GM12874 (cell line): Measurements from ENCODE around the gene OR4K5.

ENCODE experiments used
- CTCF ChIP-seq: IDR thresholded peaks from 2 replicates; pipeline ENCODE4 v1.5.1; 2011; ENCODE audit warnings: low read depth, mild to moderate bottlenecking, control low read depth, low read length, moderate library complexity; ENCODE audit not compliant: insufficient read depth

OR4K5 gene

GRCh38 chr14:19906665-19907064 lies 13.7 kb upstream of the OR4K5 start:
- TF ChIP-seq CTCF: no peak

GRCh38 chr14:19911114-19911513 lies 9.3 kb upstream of the OR4K5 start:
- TF ChIP-seq CTCF: no peak

- no peak for TF ChIP-seq CTCF
Measured at GRCh38 chr14:19917243-19917642, 3.2 kb upstream of the OR4K5 start.

- TF ChIP-seq CTCF: no peak
Measured at GRCh38 chr14:19917955-19918518, 2.4 kb upstream of the OR4K5 start.

GRCh38 chr14:19918553-19919264 lies 1.7 kb upstream of the OR4K5 start:
- TF ChIP-seq CTCF: no peak

GRCh38 chr14:19930617-19931016 lies 10.2 kb downstream of the OR4K5 start, which contains the start of gene OR4K1:
Gene OR4K1, plus strand, starts transcription at chr14:19930917. Its CDS starts 4,750 bp downstream, at chr14:19935667.
- TF ChIP-seq CTCF: no peak

- TF ChIP-seq CTCF: no peak
Measured at GRCh38 chr14:19941668-19942067, 21.3 kb downstream of the OR4K5 start.
